ENCODE measurements around the gene BCAR1. TPM values are rescaled to one million over a fixed set of nuclear protein-coding genes. Genes with fewer than 3 reads are reported as not detected.

Gene BCAR1
- total and polyA plus RNA-seq, 9 donors: 33.4 to 67.4 (median 56.5) TPM

DNA sequence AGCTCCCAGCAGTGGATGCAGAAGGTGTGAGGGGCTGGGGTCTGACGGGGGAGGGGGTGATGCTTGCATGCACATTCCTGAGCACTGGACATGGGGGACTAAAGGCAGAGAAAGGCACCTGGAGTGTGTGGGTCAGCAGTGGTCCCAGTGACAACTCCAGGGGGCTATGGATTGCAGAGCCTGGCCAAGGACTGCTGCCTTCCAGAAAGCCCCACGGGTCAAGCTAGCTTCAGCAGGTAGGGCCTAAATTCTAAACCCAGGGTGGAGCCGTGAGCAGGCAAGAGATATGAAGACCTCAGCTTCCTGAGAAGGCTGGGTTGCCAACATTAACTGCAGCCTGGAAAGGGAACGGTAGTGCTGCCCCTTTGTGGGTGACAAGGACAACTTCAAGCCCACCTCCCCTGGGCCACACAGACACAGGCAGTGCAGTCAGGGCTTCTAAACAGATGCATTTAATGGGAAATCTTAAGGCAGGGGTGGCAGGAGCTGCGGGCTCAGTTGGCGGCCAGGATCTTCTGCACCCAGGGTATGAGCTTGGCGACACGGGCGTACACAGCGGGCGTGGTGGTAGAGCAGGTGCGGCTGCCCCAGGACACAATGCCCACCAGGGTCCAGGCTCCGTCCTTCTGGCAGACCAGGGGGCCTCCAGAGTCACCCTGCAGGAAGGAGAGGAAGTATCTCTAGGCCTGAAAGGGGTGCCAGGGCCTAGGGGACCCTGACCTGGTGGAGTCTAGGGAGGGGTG lies 47.6 kb downstream of the BCAR1 start:
- Histone ChIP-seq H3K4me1 (ENCODE audit: control insufficient read depth, insufficient read depth, low read length) (peaks cover 10% of the 10 kb centered on the region), H3K36me3 (ENCODE audit: control insufficient read depth, insufficient read depth, low read length) (no peaks in the 10 kb centered on the region), H3K27me3 (ENCODE audit: control insufficient read depth, insufficient read depth, low read length) (no peaks in the 10 kb centered on the region), H3K4me3 (ENCODE audit: low read length) (no peak overlapping the region), H3K27ac (ENCODE audit: low read length) (no peak overlapping the region), H3K9me3 (replicated peaks; ENCODE audit: control insufficient read depth, low read depth, low read length) (no peaks in the 10 kb centered on the region)
- DNase-seq: no peak
- WGBS (ENCODE audit: insufficient coverage): 81% methylated on average over 11 of the region's 13 CpGs

- Histone ChIP-seq H3K4me3 (ENCODE audit: low read length) (no peak overlapping the region), H3K36me3 (ENCODE audit: control insufficient read depth, insufficient read depth, low read length) (no peaks in the 10 kb centered on the region), H3K27me3 (ENCODE audit: control insufficient read depth, insufficient read depth, low read length) (peaks cover 3% of the 10 kb centered on the region), H3K9me3 (replicated peaks; ENCODE audit: control insufficient read depth, low read depth, low read length) (no peaks in the 10 kb centered on the region), H3K4me1 (ENCODE audit: control insufficient read depth, insufficient read depth, low read length) (peaks cover 2% of the 10 kb centered on the region), H3K27ac (ENCODE audit: low read length) (no peak overlapping the region)
- peak; percentile 57 for DNase-seq
- WGBS (ENCODE audit: insufficient coverage): 77% methylated on average over 9 of the region's 12 CpGs
Observed at GRCh38 chr16:75203096-75203495, 48.3 kb downstream of the BCAR1 start.

GRCh38 chr16:75202069-75202590 lies 49.3 kb downstream of the BCAR1 start:
- H3K4me1 ChIP-seq (ENCODE audit: control insufficient read depth, insufficient read depth, low read length): no peaks in the 10 kb centered on the region
- 100% methylated on average over 1 of the region's 13 CpGs for WGBS (ENCODE audit: insufficient coverage)

GRCh38 chr16:75198135-75198600 lies 53.3 kb downstream of the BCAR1 start:
- Histone ChIP-seq H3K36me3 (ENCODE audit: control insufficient read depth, insufficient read depth, low read length) (no peaks in the 10 kb centered on the region), H3K4me1 (ENCODE audit: control insufficient read depth, insufficient read depth, low read length) (no peaks in the 10 kb centered on the region), H3K4me3 (ENCODE audit: low read length) (no peak overlapping the region), H3K27me3 (ENCODE audit: control insufficient read depth, insufficient read depth, low read length) (peaks cover 14% of the 10 kb centered on the region), H3K9me3 (replicated peaks; ENCODE audit: control insufficient read depth, low read depth, low read length) (no peaks in the 10 kb centered on the region), H3K27ac (ENCODE audit: low read length) (no peak overlapping the region)
- WGBS (ENCODE audit: insufficient coverage): 25% methylated on average over 16 of the region's 18 CpGs
- DNase-seq: no peak

More at GRCh38 chr16:75202069-75202590, 49.3 kb downstream of the BCAR1 start:
- Histone ChIP-seq H3K27me3 (ENCODE audit: control insufficient read depth, insufficient read depth, low read length) (peaks cover 5% of the 10 kb centered on the region), H3K27ac (ENCODE audit: low read length) (no peak overlapping the region), H3K9me3 (replicated peaks; ENCODE audit: control insufficient read depth, low read depth, low read length) (no peaks in the 10 kb centered on the region), H3K36me3 (ENCODE audit: control insufficient read depth, insufficient read depth, low read length) (no peaks in the 10 kb centered on the region), H3K4me3 (ENCODE audit: low read length) (no peak overlapping the region)
- no peak for DNase-seq

- H3K27ac ChIP-seq (ENCODE audit: low read length): no peak overlapping the region
- DNase-seq: no peak
- peaks cover 14% of the 10 kb centered on the region for H3K27me3 ChIP-seq (ENCODE audit: control insufficient read depth, insufficient read depth, low read length)
- 67% methylated on average over 9 of the region's 14 CpGs for WGBS (ENCODE audit: insufficient coverage)
- H3K36me3 ChIP-seq (ENCODE audit: control insufficient read depth, insufficient read depth, low read length): no peaks in the 10 kb centered on the region
- no peaks in the 10 kb centered on the region for H3K4me1 ChIP-seq (ENCODE audit: control insufficient read depth, insufficient read depth, low read length)
- H3K4me3 ChIP-seq (ENCODE audit: low read length): no peak overlapping the region
- H3K9me3 ChIP-seq (replicated peaks; ENCODE audit: control insufficient read depth, low read depth, low read length): no peaks in the 10 kb centered on the region
Observed at GRCh38 chr16:75197522-75198134, 53.8 kb downstream of the BCAR1 start.

- 50% methylated on average over 6 of the region's 9 CpGs for WGBS (ENCODE audit: insufficient coverage)
- H3K27ac ChIP-seq (ENCODE audit: low read length): no peak overlapping the region
- H3K9me3 ChIP-seq (replicated peaks; ENCODE audit: control insufficient read depth, low read depth, low read length): no peaks in the 10 kb centered on the region
- H3K27me3 ChIP-seq (ENCODE audit: control insufficient read depth, insufficient read depth, low read length): peaks cover 14% of the 10 kb centered on the region
- no peak for DNase-seq
- H3K36me3 ChIP-seq (ENCODE audit: control insufficient read depth, insufficient read depth, low read length): no peaks in the 10 kb centered on the region
- H3K4me3 ChIP-seq (ENCODE audit: low read length): no peak overlapping the region
- no peaks in the 10 kb centered on the region for H3K4me1 ChIP-seq (ENCODE audit: control insufficient read depth, insufficient read depth, low read length)
Observed at GRCh38 chr16:75196836-75197235, 54.6 kb downstream of the BCAR1 start.

DNA sequence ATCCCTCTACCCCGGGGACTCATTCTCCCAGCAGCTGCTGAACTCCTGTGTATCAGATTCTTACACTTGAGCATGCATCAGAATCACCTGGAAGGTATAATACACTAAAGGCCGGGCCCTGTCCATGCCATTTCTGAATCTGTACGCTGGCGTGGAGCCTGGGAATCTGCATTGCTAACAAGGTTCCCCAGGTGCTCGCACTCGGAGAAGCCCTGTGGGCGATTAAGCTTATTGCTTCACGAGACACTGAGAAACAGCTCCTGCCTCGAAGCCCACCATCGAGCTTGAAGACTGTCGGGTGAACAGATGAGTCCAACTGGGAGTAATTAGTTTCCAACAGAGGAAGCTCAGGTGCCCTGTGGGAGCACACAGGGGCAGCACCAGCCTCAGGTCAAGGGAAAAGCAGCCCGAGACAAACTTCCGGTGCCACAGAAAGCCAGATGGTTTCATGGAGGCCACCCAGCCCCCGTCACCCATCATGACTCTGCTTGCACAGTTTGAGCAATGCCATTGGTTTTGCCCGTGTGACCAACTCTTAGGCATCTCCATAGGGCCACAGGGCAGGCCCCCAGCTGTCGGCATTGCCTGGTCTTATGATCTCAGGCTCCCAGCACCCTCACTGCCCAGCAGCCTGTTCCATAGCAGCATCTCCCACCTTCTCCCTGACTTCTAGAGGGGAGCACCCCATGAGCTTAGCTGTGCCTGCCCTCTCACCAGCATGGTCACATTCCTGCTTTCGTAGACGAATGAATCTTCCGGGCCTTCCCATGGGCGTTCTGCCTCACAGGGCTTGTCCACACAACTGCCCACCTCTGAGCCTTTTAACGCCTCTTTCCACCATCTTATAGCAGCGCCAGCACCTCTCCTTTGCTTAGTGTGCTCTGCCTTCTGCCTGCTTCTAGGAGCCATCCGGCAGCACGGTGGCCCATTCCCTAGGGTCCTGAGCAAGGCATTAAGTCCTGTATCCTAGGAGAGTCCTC lies 55.3 kb downstream of the BCAR1 start:
- H3K4me1 ChIP-seq (ENCODE audit: control insufficient read depth, insufficient read depth, low read length): no peaks in the 10 kb centered on the region
- DNase-seq: no peak
- 77% methylated on average over 24 of the region's 24 CpGs for WGBS (ENCODE audit: insufficient coverage)

GRCh38 chr16:75193730-75194444 lies 57.5 kb downstream of the BCAR1 start:
- peaks cover 18% of the 10 kb centered on the region for H3K27me3 ChIP-seq (ENCODE audit: control insufficient read depth, insufficient read depth, low read length)
- no peak overlapping the region for H3K27ac ChIP-seq (ENCODE audit: low read length)
- DNase-seq: no peak
- H3K36me3 ChIP-seq (ENCODE audit: control insufficient read depth, insufficient read depth, low read length): no peaks in the 10 kb centered on the region
- H3K9me3 ChIP-seq (replicated peaks; ENCODE audit: control insufficient read depth, low read depth, low read length): no peaks in the 10 kb centered on the region
- no peak overlapping the region for H3K4me3 ChIP-seq (ENCODE audit: low read length)
- WGBS (ENCODE audit: insufficient coverage): 78% methylated on average over 7 of the region's 10 CpGs
- H3K4me1 ChIP-seq (ENCODE audit: control insufficient read depth, insufficient read depth, low read length): no peaks in the 10 kb centered on the region

More for the DNA sequence above, 55.3 kb downstream of the BCAR1 start:
- H3K36me3 ChIP-seq (ENCODE audit: control insufficient read depth, insufficient read depth, low read length): no peaks in the 10 kb centered on the region
- H3K27ac ChIP-seq (ENCODE audit: low read length): no peak overlapping the region
- H3K9me3 ChIP-seq (replicated peaks; ENCODE audit: control insufficient read depth, low read depth, low read length): no peaks in the 10 kb centered on the region
- H3K4me3 ChIP-seq (ENCODE audit: low read length): no peak overlapping the region
- peaks cover 14% of the 10 kb centered on the region for H3K27me3 ChIP-seq (ENCODE audit: control insufficient read depth, insufficient read depth, low read length)

- Histone ChIP-seq H3K36me3 (ENCODE audit: control insufficient read depth, insufficient read depth, low read length) (no peaks in the 10 kb centered on the region), H3K27ac (ENCODE audit: low read length) (no peak overlapping the region), H3K4me1 (ENCODE audit: control insufficient read depth, insufficient read depth, low read length) (no peaks in the 10 kb centered on the region), H3K9me3 (replicated peaks; ENCODE audit: control insufficient read depth, low read depth, low read length) (no peaks in the 10 kb centered on the region), H3K4me3 (ENCODE audit: low read length) (no peak overlapping the region), H3K27me3 (ENCODE audit: control insufficient read depth, insufficient read depth, low read length) (peaks cover 16% of the 10 kb centered on the region)
- DNase-seq: no peak
- 100% methylated on average over 1 of the region's 4 CpGs for WGBS (ENCODE audit: insufficient coverage)
Observed at GRCh38 chr16:75193265-75193650, 58.2 kb downstream of the BCAR1 start.

Data from muscle of leg (tissue), 11 donors.